Erythroblast (primary cell): ENCODE data around the gene ZNF17.

Source experiments
- GATA1 ChIP-seq: IDR thresholded peaks from 2 replicates; pipeline ENCODE4 v1.6.1; 2011; ENCODE audit warnings: low read depth, mild to moderate bottlenecking, control low read depth, low read length, moderate library complexity
- POLR2A ChIP-seq: IDR thresholded peaks from 2 replicates; pipeline ENCODE4 v1.6.1; 2011; ENCODE audit warnings: mild to moderate bottlenecking, low read length

DNA sequence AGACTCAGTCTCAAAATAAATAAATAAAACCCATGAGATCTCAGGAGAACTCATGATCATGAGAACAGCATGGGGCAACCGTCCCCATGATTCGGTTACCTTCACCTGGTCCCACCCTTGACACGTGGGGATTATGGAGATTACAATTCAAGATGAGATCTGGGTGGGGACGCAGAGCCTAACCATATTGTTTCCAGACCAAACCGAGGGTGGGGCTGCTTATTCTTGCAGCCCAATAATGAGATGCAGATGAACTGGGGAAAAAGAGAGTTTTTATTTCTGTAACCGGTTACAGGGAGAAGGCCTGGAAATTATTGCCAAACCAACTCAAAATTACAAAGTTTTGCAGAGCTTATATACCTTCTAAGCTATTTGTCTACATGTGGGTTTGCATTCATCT is 34.8 kb upstream of the ZNF17 start:
- TF ChIP-seq POLR2A (no peak), GATA1 (no peak)
